Osteoblast (primary cell): ENCODE data around the gene CHSY1. TPM values are rescaled to one million over a fixed set of nuclear protein-coding genes. Genes with fewer than 3 reads are reported as not detected.

Source experiments
- DNase-seq: peaks from one replicate; pipeline ENCODE4 v3.0.0; 2011; ENCODE audit warnings: low spot score, mixed read lengths; ENCODE audit not compliant: insufficient read length; ENCODE audit errors: missing footprints
- H2AFZ ChIP-seq: 2 replicates; pipeline ENCODE4 v1.6.0; 2011; ENCODE audit warnings: mild to moderate bottlenecking, low read length
- H3K27ac ChIP-seq: 2 replicates; pipeline ENCODE4 v1.5.1; 2011; ENCODE audit warnings: mild to moderate bottlenecking, low read depth, low read length, moderate library complexity
- H3K27me3 ChIP-seq: 2 replicates; pipeline ENCODE4 v1.6.0; 2012; ENCODE audit warnings: mild to moderate bottlenecking, control low read depth, inconsistent platforms, low read length, moderate library complexity; ENCODE audit not compliant: insufficient read depth
- H3K36me3 ChIP-seq: 2 replicates; pipeline ENCODE4 v1.5.1; 2011; ENCODE audit warnings: mild to moderate bottlenecking, low read length, control low read depth, moderate library complexity; ENCODE audit not compliant: insufficient read depth
- H3K4me1 ChIP-seq: 2 replicates; pipeline ENCODE4 v1.5.1; 2011; ENCODE audit warnings: mild to moderate bottlenecking, low read length, control low read depth, moderate library complexity; ENCODE audit not compliant: insufficient read depth
- H3K4me2 ChIP-seq: 2 replicates; pipeline ENCODE4 v1.6.0; 2011; ENCODE audit warnings: mild to moderate bottlenecking, low read length; ENCODE audit not compliant: insufficient read depth
- H3K4me3 ChIP-seq: fragments of 200-600 bp; sonication (generic); 3 replicates; pipeline ENCODE4 v1.5.1; 2012; ENCODE audit warnings: mild to moderate bottlenecking, low read length, inconsistent platforms; ENCODE audit not compliant: insufficient read depth
- H3K79me2 ChIP-seq: 2 replicates; pipeline ENCODE4 v1.6.0; 2012; ENCODE audit warnings: mild to moderate bottlenecking, low read length, control low read depth, inconsistent platforms; ENCODE audit not compliant: insufficient read depth
- H3K9me3 ChIP-seq: 2 replicates; pipeline ENCODE4 v1.5.1; 2011; ENCODE audit warnings: low read depth, low read length, control low read depth
- H4K20me1 ChIP-seq: 2 replicates; pipeline ENCODE4 v1.6.0; 2012; ENCODE audit warnings: mild to moderate bottlenecking, low read length, control low read depth; ENCODE audit not compliant: insufficient read depth
- CTCF ChIP-seq: IDR thresholded peaks from 2 replicates; pipeline ENCODE4 v1.5.1; 2011; ENCODE audit warnings: mild to moderate bottlenecking, low read depth, low read length, moderate library complexity; ENCODE audit errors: extremely low read depth
- total RNA-seq: library from RNA; depleted of rRNA; stranded (reverse); fragments of >200 nt; gene quantifications from 2 replicates; pipeline ENCODE4 v1.2.3, GENCODE V29; 2012

The CHSY1 gene
- total RNA-seq, 1 donor: 39.1 TPM

- Histone ChIP-seq H3K36me3 (peaks cover 6% of the 10 kb centered on the region), H4K20me1 (no peaks in the 10 kb centered on the region), H2AFZ (no peak overlapping the region), H3K27ac (peak overlapping the region; percentile 96), H3K4me3 (no peak overlapping the region), H3K79me2 (no peaks in the 10 kb centered on the region), H3K27me3 (no peaks in the 10 kb centered on the region), H3K9me3 (peaks cover 13% of the 10 kb centered on the region), H3K4me1 (peaks cover 53% of the 10 kb centered on the region), H3K4me2 (peak overlapping the region; percentile 63)
- no peak for DNase-seq
- TF ChIP-seq CTCF: no peak
These were observed 82.9 kb downstream of the CHSY1 start for GRCh38 chr15:101168898-101169494.

- Histone ChIP-seq H3K9me3 (peaks cover 13% of the 10 kb centered on the region), H3K4me2 (peak overlapping the region; percentile 63), H4K20me1 (no peaks in the 10 kb centered on the region), H3K79me2 (no peaks in the 10 kb centered on the region), H3K4me1 (peaks cover 53% of the 10 kb centered on the region), H3K27me3 (no peaks in the 10 kb centered on the region), H3K27ac (peak overlapping the region; percentile 96), H3K36me3 (peaks cover under 1% of the 10 kb centered on the region), H2AFZ (no peak overlapping the region), H3K4me3 (no peak overlapping the region)
- no peak for TF ChIP-seq CTCF
- DNase-seq: no peak
These were observed 83.4 kb downstream of the CHSY1 start for GRCh38 chr15:101168463-101168824.

GRCh38 chr15:101167753-101168462, 83.9 kb downstream of the CHSY1 start:
- no peaks in the 10 kb centered on the region for H3K79me2 ChIP-seq
- no peaks in the 10 kb centered on the region for H3K36me3 ChIP-seq
- H3K4me3 ChIP-seq: peak overlapping the region; percentile 42
- H3K9me3 ChIP-seq: peaks cover 13% of the 10 kb centered on the region
- peak overlapping the region; percentile 63 for H3K4me2 ChIP-seq
- no peaks in the 10 kb centered on the region for H4K20me1 ChIP-seq
- H3K27ac ChIP-seq: peak overlapping the region; percentile 96
- no peak for TF ChIP-seq CTCF
- H3K4me1 ChIP-seq: peaks cover 53% of the 10 kb centered on the region
- peak overlapping the region; percentile 64 for H2AFZ ChIP-seq
- H3K27me3 ChIP-seq: no peaks in the 10 kb centered on the region
- DNase-seq: peak; percentile 96

- H3K4me1 ChIP-seq: peaks cover 53% of the 10 kb centered on the region
- H3K4me2 ChIP-seq: peak overlapping the region; percentile 63
- H3K27ac ChIP-seq: peak overlapping the region; percentile 96
- no peak for TF ChIP-seq CTCF
- peaks cover 13% of the 10 kb centered on the region for H3K9me3 ChIP-seq
- no peaks in the 10 kb centered on the region for H3K79me2 ChIP-seq
- DNase-seq: no peak
- no peaks in the 10 kb centered on the region for H4K20me1 ChIP-seq
- H3K27me3 ChIP-seq: no peaks in the 10 kb centered on the region
- peak overlapping the region; percentile 64 for H2AFZ ChIP-seq
- peak overlapping the region; percentile 42 for H3K4me3 ChIP-seq
- no peaks in the 10 kb centered on the region for H3K36me3 ChIP-seq
These were observed 84.5 kb downstream of the CHSY1 start for GRCh38 chr15:101167411-101167752.
